K562 (cell line): Measurements from ENCODE around the gene NPAS3. TPM values are rescaled to one million over a fixed set of nuclear protein-coding genes. Genes with fewer than 3 reads are reported as not detected.
A peak's percentile ranks its signal among the peaks of the same experiment; 100 is the strongest.

Source experiments
- BRD4 ChIP-seq: fragments of 200-600 bp; sonication (generic); IDR thresholded peaks from 2 replicates; pipeline ENCODE4 v1.6.1; 2017; ENCODE audit warnings: inconsistent platforms
- CBFA2T3 ChIP-seq: fragments of 450-650 bp; IDR thresholded peaks from 2 replicates; pipeline ENCODE4 v1.6.1; 2017
- CEBPB ChIP-seq: fragments of 450-650 bp; IDR thresholded peaks from 2 replicates; pipeline ENCODE4 v1.6.1; 2016; ENCODE audit warnings: missing genetic modification characterization, missing compliant biosample characterization
- CXXC5 ChIP-seq: fragments of 250-450 bp; sonication (Bioruptor Pico); IDR thresholded peaks from 2 replicates; pipeline ENCODE4 v1.8.0; 2022; ENCODE audit warnings: inconsistent platforms, mild to moderate bottlenecking, moderate library complexity
- DPF2 ChIP-seq: fragments of 450-650 bp; IDR thresholded peaks from 2 replicates; pipeline ENCODE4 v1.6.1; 2016
- ELF1 ChIP-seq: fragments of 200-800 bp; sonication (Bioruptor generic); IDR thresholded peaks from 2 replicates; pipeline ENCODE4 v1.6.1; 2016; ENCODE audit warnings: missing genetic modification characterization, missing compliant biosample characterization
- EP300 ChIP-seq: IDR thresholded peaks from 2 replicates; pipeline ENCODE4 v1.6.1; 2012; ENCODE audit warnings: low read length, improper control_type of control experiment
- FOSL1 ChIP-seq: fragments of 200-800 bp; sonication (Bioruptor generic); conservative IDR thresholded peaks from 2 replicates; pipeline ENCODE4 v1.6.1; 2016; ENCODE audit warnings: missing genetic modification characterization, missing compliant biosample characterization
- FOXJ2 ChIP-seq: fragments of 200-800 bp; sonication (Bioruptor generic); IDR thresholded peaks from 2 replicates; pipeline ENCODE4 v1.6.1; 2016; ENCODE audit warnings: missing genetic modification characterization, missing compliant biosample characterization
- FOXK2 ChIP-seq, 2 experiments: fragments of 450-650 bp; IDR thresholded peaks in 1 of 2; conservative IDR thresholded peaks in 1 of 2; 2 replicates each; pipeline ENCODE4 v1.6.1; 2016; ENCODE audit warnings: low read depth in 2 of 2, mild to moderate bottlenecking in 1 of 2
- GTF2F1 ChIP-seq: IDR thresholded peaks from 2 replicates; pipeline ENCODE4 v1.6.1; 2011; ENCODE audit warnings: low read depth, low read length, improper control_type of control experiment
- HMBOX1 ChIP-seq: sonication (generic); IDR thresholded peaks from 2 replicates; pipeline ENCODE4 v1.6.1; 2016
- HMG20B ChIP-seq: fragments of 250-450 bp; sonication (Bioruptor Pico); IDR thresholded peaks from 2 replicates; pipeline ENCODE4 v1.5.0; 2021; ENCODE audit warnings: mild to moderate bottlenecking
- KLF16 ChIP-seq: IDR thresholded peaks from 2 replicates; pipeline ENCODE4 v1.6.1; 2016; ENCODE audit warnings: antibody characterized with exemption
- LARP7 ChIP-seq: fragments of 450-650 bp; IDR thresholded peaks from 2 replicates; pipeline ENCODE4 v1.6.1; 2016
- MEF2D ChIP-seq: conservative IDR thresholded peaks from 2 replicates; pipeline ENCODE4 v1.6.1; 2016; ENCODE audit warnings: low read depth, missing genetic modification characterization, missing compliant biosample characterization
- MNT ChIP-seq, 2 experiments: fragments of 450-650 bp; conservative IDR thresholded peaks; 2 replicates each; pipeline ENCODE4 v1.6.1; 2017; ENCODE audit warnings: mild to moderate bottlenecking in 2 of 2, moderate library complexity in 2 of 2
- NEUROD1 ChIP-seq: fragments of 150-350 bp; IDR thresholded peaks from 2 replicates; pipeline ENCODE4 v1.6.1; 2014; ENCODE audit warnings: borderline replicate concordance, low read length, low read depth; ENCODE audit not compliant: partially characterized antibody
- POLR2G ChIP-seq: fragments of 200-400 bp; formaldehyde crosslinking; IDR thresholded peaks from 2 replicates; pipeline ENCODE4 v1.6.1; 2017; ENCODE audit warnings: low read depth, mild to moderate bottlenecking, antibody characterized with exemption, low read length, moderate library complexity
- RBM22 ChIP-seq: fragments of 200-400 bp; formaldehyde crosslinking; IDR thresholded peaks from 2 replicates; pipeline ENCODE4 v1.6.1; 2018; ENCODE audit warnings: low read length, low read depth; ENCODE audit not compliant: poor library complexity, severe bottlenecking
- SMARCE1 ChIP-seq: fragments of 450-650 bp; IDR thresholded peaks from 2 replicates; pipeline ENCODE4 v1.7.1; 2016; ENCODE audit warnings: mild to moderate bottlenecking
- SOX6 ChIP-seq: fragments of 450-650 bp; IDR thresholded peaks from 2 replicates; pipeline ENCODE4 v1.6.1; 2014; ENCODE audit warnings: mild to moderate bottlenecking
- SRF ChIP-seq, 2 experiments: fragments of 250-450, 450-650 bp in 1 of 2; sonication (Bioruptor Pico) in 1 of 2; sonication (generic) in 1 of 2; formaldehyde crosslinking; IDR thresholded peaks; 2 replicates each; pipeline versions ENCODE4 v1.5.0 to v1.5.1; 2020 to 2022; ENCODE audit warnings: mild to moderate bottlenecking in 1 of 2, missing genetic modification reagents in 1 of 2
- STAT5A ChIP-seq: IDR thresholded peaks from 2 replicates; pipeline ENCODE4 v1.6.1; 2012; ENCODE audit warnings: low read length, inconsistent platforms, borderline replicate concordance
- TARDBP ChIP-seq: fragments of 450-650 bp; IDR thresholded peaks from 2 replicates; pipeline ENCODE4 v1.6.1; 2016
- ZNF175 ChIP-seq: fragments of 200-800 bp; sonication (Bioruptor generic); IDR thresholded peaks from 2 replicates; pipeline ENCODE4 v1.6.1; 2016; ENCODE audit warnings: low read depth, mild to moderate bottlenecking, missing genetic modification characterization, missing compliant biosample characterization
- ZNF23 ChIP-seq: fragments of 250-450 bp; sonication (Bioruptor Pico); IDR thresholded peaks from 2 replicates; pipeline ENCODE4 v1.4.0; 2020; ENCODE audit warnings: mild to moderate bottlenecking
- ZNF232 ChIP-seq: sonication (generic); formaldehyde crosslinking; IDR thresholded peaks from 2 replicates; pipeline ENCODE4 v1.8.0; 2022; ENCODE audit warnings: mild to moderate bottlenecking, missing genetic modification reagents
- ZNF311 ChIP-seq: fragments of 250-450 bp; sonication (Bioruptor Pico); IDR thresholded peaks from 2 replicates; pipeline ENCODE4 v1.4.0; 2020; ENCODE audit warnings: mild to moderate bottlenecking, moderate library complexity
- ZNF444 ChIP-seq: fragments of 250-450 bp; sonication (Bioruptor Pico); IDR thresholded peaks from 2 replicates; pipeline ENCODE4 v1.4.0; 2020; ENCODE audit warnings: mild to moderate bottlenecking, moderate library complexity
- polyA plus RNA-seq, 8 experiments: library from polyadenylated mRNA; depleted of rRNA in 4 of 8; stranded (reverse) in 5 of 8; unstranded in 3 of 8; fragments of >200 nt; fragmentation: Nextera tagmentation in 2 of 8; fragmentation: Illumina TruSeq in 1 of 8; extraction: Ambion mirVana in 2 of 8; extraction: Trizol in 1 of 8; gene quantifications; 2 replicates each; pipeline versions ENCODE4 v1.2.1 to v1.2.3, GENCODE V29; 2011 to 2014; ENCODE audit warnings: inconsistent platforms in 1 of 8, missing spikeins in 1 of 8
- total RNA-seq, 7 experiments: library from RNA; depleted of rRNA in 6 of 7; stranded (reverse); fragments of >200 nt in 6 of 7; fragmentation: Illumina TruSeq in 2 of 7; extraction: Trizol in 2 of 7; gene quantifications; 2 replicates each; pipeline versions ENCODE4 v1.2.1 to v1.2.3, GENCODE V29; 2011 to 2021; ENCODE audit warnings: low replicate concordance in 1 of 7

Gene NPAS3
- total and polyA plus RNA-seq, 9 of the 15 experiments (the other 6 are each of a cell fraction or from before 2014, with no cell fraction given) = 0.04 TPM; not detected in 8

GRCh38 chr14:33836203-33836899, 897.7 kb downstream of the NPAS3 start (continued):
- no peak for TF ChIP-seq MNT (conservative IDR thresholded peaks at IDR 0.05)
- no peak for TF ChIP-seq ZNF444 (CRISPR knock-in tag)
- no peak for TF ChIP-seq ZNF23 (CRISPR knock-in tag)
- TF ChIP-seq ZNF175 (CRISPR knock-in tag) = no peak
- TF ChIP-seq SOX6 = 0 out of 2 replicates have a peak, but pooled peaks have one; percentile 21
- TF ChIP-seq RBM22 = no peak
- peak; percentile 41; the same call in 1 of the 2 replicates for TF ChIP-seq EP300
- no peak for TF ChIP-seq BRD4
- TF ChIP-seq FOSL1 (tag) = no peak
- TF ChIP-seq ZNF311 (CRISPR knock-in tag) = no peak
- TF ChIP-seq LARP7 = no peak
- no peak for TF ChIP-seq HMG20B (CRISPR knock-in tag)
- peak; percentile 56; the same call in 1 of the 2 replicates for TF ChIP-seq DPF2
- no peak for TF ChIP-seq KLF16
- no peak for TF ChIP-seq ZNF232 (CRISPR knock-in tag)
- no peak for TF ChIP-seq TARDBP
- TF ChIP-seq NEUROD1 = no peak
- TF ChIP-seq SRF (CRISPR knock-in tag; IDR thresholded peaks at IDR 0.05) = no peak
- no peak for TF ChIP-seq MEF2D
- TF ChIP-seq CXXC5 (CRISPR knock-in tag) = peak; percentile 36; the same call in 1 of the 2 replicates
- peak; percentile 69 for TF ChIP-seq HMBOX1
- TF ChIP-seq FOXJ2 (tag) = no peak
- 0 out of 2 replicates have a peak, but pooled peaks have one; percentile 29 for TF ChIP-seq SMARCE1
- peak; percentile 36 for TF ChIP-seq STAT5A
- no peak for TF ChIP-seq FOXK2 (conservative IDR thresholded peaks at IDR 0.05 in 1 of 2, IDR thresholded peaks at IDR 0.05 in 1 of 2; ENCODE audit: low read depth in 2 of 2)
- no peak for TF ChIP-seq POLR2G
- peak; percentile 76 for TF ChIP-seq CBFA2T3
- peak; percentile 57 for TF ChIP-seq CEBPB (tag)
- TF ChIP-seq ELF1 = 0 out of 2 replicates have a peak, but pooled peaks have one; percentile 42
- no peak for TF ChIP-seq GTF2F1
